Measurements from ENCODE around the gene HLTF.

HLTF gene

GRCh38 chr3:148981273-148981672 is 105.1 kb downstream of the HLTF start:
- no peak for DNase-seq (ENCODE audit: extremely low spot score)
- CTCF ChIA-PET: interaction anchor here (1.0 to 1.7 kb wide), 4 partner anchors 8 to 15 kb away, joined by 3 to 4 read pairs (median 3); no protein-coding TSS in a partner anchor
- TF ChIP-seq, protein P1, sequence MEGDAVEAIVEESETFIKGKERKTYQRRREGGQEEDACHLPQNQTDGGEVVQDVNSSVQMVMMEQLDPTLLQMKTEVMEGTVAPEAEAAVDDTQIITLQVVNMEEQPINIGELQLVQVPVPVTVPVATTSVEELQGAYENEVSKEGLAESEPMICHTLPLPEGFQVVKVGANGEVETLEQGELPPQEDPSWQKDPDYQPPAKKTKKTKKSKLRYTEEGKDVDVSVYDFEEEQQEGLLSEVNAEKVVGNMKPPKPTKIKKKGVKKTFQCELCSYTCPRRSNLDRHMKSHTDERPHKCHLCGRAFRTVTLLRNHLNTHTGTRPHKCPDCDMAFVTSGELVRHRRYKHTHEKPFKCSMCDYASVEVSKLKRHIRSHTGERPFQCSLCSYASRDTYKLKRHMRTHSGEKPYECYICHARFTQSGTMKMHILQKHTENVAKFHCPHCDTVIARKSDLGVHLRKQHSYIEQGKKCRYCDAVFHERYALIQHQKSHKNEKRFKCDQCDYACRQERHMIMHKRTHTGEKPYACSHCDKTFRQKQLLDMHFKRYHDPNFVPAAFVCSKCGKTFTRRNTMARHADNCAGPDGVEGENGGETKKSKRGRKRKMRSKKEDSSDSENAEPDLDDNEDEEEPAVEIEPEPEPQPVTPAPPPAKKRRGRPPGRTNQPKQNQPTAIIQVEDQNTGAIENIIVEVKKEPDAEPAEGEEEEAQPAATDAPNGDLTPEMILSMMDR (IDR thresholded peaks at IDR 0.05; ENCODE audit: control extremely low read depth, extremely low read depth, low read depth, missing control alignments): no peak
- POLR2A ChIA-PET: no interaction called here
